ENCODE results near the gene PALLD. TPM values are rescaled to one million over a fixed set of nuclear protein-coding genes. Genes with fewer than 3 reads are reported as not detected.
"Not testable (repeated sequence)": the region's sequence is repeated elsewhere in the genome, so short reads cannot be mapped to it uniquely, and the experiment has no call there.

The PALLD gene
- total RNA-seq, 1 experiment from 2014 or later, result 6.5 TPM

GRCh38 chr4:168725930-168726329, 229.1 kb downstream of the PALLD start:
- Histone ChIP-seq H3K4me3 (ENCODE audit: low read depth in 2 of 2, low read length in 2 of 2) (no peak overlapping the region), H3K36me3 (ENCODE audit: control insufficient read depth, insufficient read depth, low read length) (no peaks in the 10 kb centered on the region), H3K27ac (ENCODE audit: low read length) (no peak overlapping the region), H3K4me1 (ENCODE audit: control insufficient read depth, insufficient read depth, low read length) (no peaks in the 10 kb centered on the region), H3K27me3 (ENCODE audit: control insufficient read depth, insufficient read depth, low read length) (no peaks in the 10 kb centered on the region), H3K9me3 (ENCODE audit: control insufficient read depth, insufficient read depth, low read depth, low read length) (no peaks in the 10 kb centered on the region)
- in situ Hi-C loops (cut with HindIII; ENCODE audit: low pct_unique_long_range_greater_than_20kb, low sequenced_read_pairs) (no loop called here), intact Hi-C loops (cut with micrococcal nuclease; ENCODE audit: unreplicated experiment) (no loop called here)
- no peak for DNase-seq (ENCODE audit: low read depth, low spot score)
- ChIA-PET CTCF (no interaction called here), POLR2A (no interaction called here)
- no TSS peak for BruUV-seq (replicated peaks)
- ATAC-seq, result no peak
- TF ChIP-seq TCF7L2 (IDR thresholded peaks at IDR 0.05; ENCODE audit: low read depth, low read length) (no peak), SIN3A (IDR thresholded peaks at IDR 0.05; ENCODE audit: borderline replicate concordance, insufficient read depth, low read depth, low read length) (no peak), REST (IDR thresholded peaks at IDR 0.05; ENCODE audit: insufficient read depth in 1 of 2, low read depth in 2 of 2, low read length in 1 of 2) (no peak), POLR2AphosphoS5 (IDR thresholded peaks at IDR 0.05; ENCODE audit: low read depth, low read length) (no peak)
- TF ChIP-seq, protein P1, sequence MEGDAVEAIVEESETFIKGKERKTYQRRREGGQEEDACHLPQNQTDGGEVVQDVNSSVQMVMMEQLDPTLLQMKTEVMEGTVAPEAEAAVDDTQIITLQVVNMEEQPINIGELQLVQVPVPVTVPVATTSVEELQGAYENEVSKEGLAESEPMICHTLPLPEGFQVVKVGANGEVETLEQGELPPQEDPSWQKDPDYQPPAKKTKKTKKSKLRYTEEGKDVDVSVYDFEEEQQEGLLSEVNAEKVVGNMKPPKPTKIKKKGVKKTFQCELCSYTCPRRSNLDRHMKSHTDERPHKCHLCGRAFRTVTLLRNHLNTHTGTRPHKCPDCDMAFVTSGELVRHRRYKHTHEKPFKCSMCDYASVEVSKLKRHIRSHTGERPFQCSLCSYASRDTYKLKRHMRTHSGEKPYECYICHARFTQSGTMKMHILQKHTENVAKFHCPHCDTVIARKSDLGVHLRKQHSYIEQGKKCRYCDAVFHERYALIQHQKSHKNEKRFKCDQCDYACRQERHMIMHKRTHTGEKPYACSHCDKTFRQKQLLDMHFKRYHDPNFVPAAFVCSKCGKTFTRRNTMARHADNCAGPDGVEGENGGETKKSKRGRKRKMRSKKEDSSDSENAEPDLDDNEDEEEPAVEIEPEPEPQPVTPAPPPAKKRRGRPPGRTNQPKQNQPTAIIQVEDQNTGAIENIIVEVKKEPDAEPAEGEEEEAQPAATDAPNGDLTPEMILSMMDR (IDR thresholded peaks at IDR 0.05), result no peak

- H3K4me3 ChIP-seq (ENCODE audit: low read depth in 2 of 2, low read length in 2 of 2); CTCF ChIA-PET; H3K4me1 ChIP-seq (ENCODE audit: control insufficient read depth, insufficient read depth, low read length); H3K27me3 ChIP-seq (ENCODE audit: control insufficient read depth, insufficient read depth, low read length); H3K27ac ChIP-seq (ENCODE audit: low read length); in situ Hi-C loops (cut with HindIII; ENCODE audit: low pct_unique_long_range_greater_than_20kb, low sequenced_read_pairs); POLR2A ChIA-PET; DNase-seq (ENCODE audit: low read depth, low spot score); BruUV-seq (replicated peaks); ATAC-seq; intact Hi-C loops (cut with micrococcal nuclease; ENCODE audit: unreplicated experiment); H3K9me3 ChIP-seq (ENCODE audit: control insufficient read depth, insufficient read depth, low read depth, low read length); H3K36me3 ChIP-seq (ENCODE audit: control insufficient read depth, insufficient read depth, low read length): not testable (repeated sequence)
Observed at GRCh38 chr4:168727181-168727580, 230.3 kb downstream of the PALLD start.

- Histone ChIP-seq H3K4me1 (ENCODE audit: control insufficient read depth, insufficient read depth, low read length) (no peaks in the 10 kb centered on the region; the same call in 1 of the 2 replicates), H3K4me3 (ENCODE audit: low read depth in 2 of 2, low read length in 2 of 2) (no peak overlapping the region), H3K27ac (ENCODE audit: low read length) (no peak overlapping the region), H3K36me3 (ENCODE audit: control insufficient read depth, insufficient read depth, low read length) (no peaks in the 10 kb centered on the region), H3K9me3 (ENCODE audit: control insufficient read depth, insufficient read depth, low read depth, low read length) (no peaks in the 10 kb centered on the region), H3K27me3 (ENCODE audit: control insufficient read depth, insufficient read depth, low read length) (no peaks in the 10 kb centered on the region)
- DNase-seq (ENCODE audit: low read depth, low spot score), result no peak
- no TSS peak for BruUV-seq (replicated peaks)
- in situ Hi-C loops (cut with HindIII; ENCODE audit: low pct_unique_long_range_greater_than_20kb, low sequenced_read_pairs), result no loop called here
- ChIA-PET CTCF (no interaction called here), POLR2A (no interaction called here)
- no peak for ATAC-seq
- intact Hi-C loops (cut with micrococcal nuclease; ENCODE audit: unreplicated experiment), result no loop called here
- no peak for TF ChIP-seq REST (IDR thresholded peaks at IDR 0.05; ENCODE audit: insufficient read depth in 1 of 2, low read depth in 2 of 2, low read length in 1 of 2)
- no peak for TF ChIP-seq TCF7L2 (IDR thresholded peaks at IDR 0.05; ENCODE audit: low read depth, low read length)
- no peak for TF ChIP-seq POLR2AphosphoS5 (IDR thresholded peaks at IDR 0.05; ENCODE audit: low read depth, low read length)
- TF ChIP-seq, protein P1 (IDR thresholded peaks at IDR 0.05), result no peak
- no peak for TF ChIP-seq SIN3A (IDR thresholded peaks at IDR 0.05; ENCODE audit: borderline replicate concordance, insufficient read depth, low read depth, low read length)
Observed at GRCh38 chr4:168731006-168731636, 234.3 kb downstream of the PALLD start.

Data from Panc1 (cell line).